OCI-LY1 (cell line): Measurements from ENCODE around the gene LEMD3.

Experiments used
- H2AFZ ChIP-seq: fragments of 200-600 bp; sonication (generic), shearing (Covaris generic); 2 replicates; pipeline ENCODE4 v1.6.0; 2014; ENCODE audit warnings: antibody characterized with exemption, mild to moderate bottlenecking, low read length
- H3F3A ChIP-seq: fragments of 200-600 bp; sonication (generic), shearing (Covaris generic); 2 replicates; pipeline ENCODE4 v1.6.0; 2014; ENCODE audit warnings: mild to moderate bottlenecking, antibody characterized with exemption, low read length, moderate library complexity; ENCODE audit not compliant: insufficient read depth
- H3K27ac ChIP-seq: fragments of 200-600 bp; sonication (generic); 2 replicates; pipeline ENCODE4 v1.5.1; 2014; ENCODE audit warnings: low read length, mixed run types, mild to moderate bottlenecking, low read depth; ENCODE audit not compliant: poor library complexity, severe bottlenecking
- H3K27me3 ChIP-seq: fragments of 200-600 bp; sonication (generic); 2 replicates; pipeline ENCODE4 v1.6.0; 2014; ENCODE audit warnings: antibody characterized with exemption, mild to moderate bottlenecking, low read length, moderate library complexity; ENCODE audit not compliant: insufficient read depth
- H3K36me3 ChIP-seq: fragments of 200-600 bp; sonication (generic); 2 replicates; pipeline ENCODE4 v1.6.1; 2014; ENCODE audit warnings: mild to moderate bottlenecking, antibody characterized with exemption, low read length, moderate library complexity, mixed read lengths; ENCODE audit not compliant: insufficient read depth
- H3K4me1 ChIP-seq: fragments of 200-600 bp; sonication (generic); 2 replicates; pipeline ENCODE4 v1.5.1; 2014; ENCODE audit warnings: mild to moderate bottlenecking, low read length, moderate library complexity; ENCODE audit not compliant: insufficient read depth, severe bottlenecking
- H3K4me2 ChIP-seq: fragments of 200-600 bp; sonication (generic), shearing (Covaris generic); 2 replicates; pipeline ENCODE4 v1.6.1; 2014; ENCODE audit warnings: low read length
- H3K4me3 ChIP-seq: fragments of 200-600 bp; sonication (generic); 2 replicates; pipeline ENCODE4 v1.5.1; 2014; ENCODE audit warnings: low read length, low read depth, mild to moderate bottlenecking, mixed read lengths; ENCODE audit not compliant: poor library complexity, severe bottlenecking
- H3K79me2 ChIP-seq: fragments of 200-600 bp; shearing (Covaris generic); 2 replicates; pipeline ENCODE4 v1.6.1; 2016; ENCODE audit warnings: mixed run types, low read length, mixed read lengths; ENCODE audit not compliant: insufficient read depth
- H3K9ac ChIP-seq: fragments of 200-600 bp; sonication (generic), shearing (Covaris generic); 2 replicates; pipeline ENCODE4 v1.6.1; 2014; ENCODE audit warnings: mild to moderate bottlenecking, low read length, mixed read lengths
- H3K9me2 ChIP-seq: fragments of 200-600 bp; sonication (generic), shearing (Covaris generic); 2 replicates; pipeline ENCODE4 v1.6.1; 2014; ENCODE audit warnings: low read depth, mild to moderate bottlenecking, low read length, mixed read lengths
- H3K9me3 ChIP-seq: fragments of 200-600 bp; shearing (Covaris generic); 2 replicates; pipeline ENCODE4 v1.6.1; 2014; ENCODE audit warnings: low read length, mixed read lengths
- H4K20me1 ChIP-seq: fragments of 200-600 bp; sonication (generic), shearing (Covaris generic); 2 replicates; pipeline ENCODE4 v1.6.0; 2016; ENCODE audit warnings: mild to moderate bottlenecking, low read length; ENCODE audit not compliant: insufficient read depth
- CTCF ChIP-seq: fragments of 200-600 bp; sonication (generic), shearing (Covaris generic); IDR thresholded peaks from 2 replicates; pipeline ENCODE4 v1.5.1; 2017; ENCODE audit warnings: mild to moderate bottlenecking, antibody characterized with exemption, low read length, moderate library complexity, mixed read lengths
- EZH2 ChIP-seq: fragments of 200-600 bp; sonication (generic), shearing (Covaris generic); IDR thresholded peaks from 2 replicates; pipeline ENCODE4 v1.8.0; 2017; ENCODE audit warnings: borderline replicate concordance, mixed run types, mild to moderate bottlenecking, antibody characterized with exemption, low read length, moderate library complexity, mixed read lengths

Gene LEMD3

GRCh38 chr12:65269603-65270002, 100.2 kb downstream of the LEMD3 start:
- H3K9me2 ChIP-seq, result no peaks in the 10 kb centered on the region
- no peaks in the 10 kb centered on the region for H3K36me3 ChIP-seq
- H3K9me3 ChIP-seq, result no peaks in the 10 kb centered on the region
- H3K27ac ChIP-seq, result no peak overlapping the region
- H3K27me3 ChIP-seq, result no peaks in the 10 kb centered on the region
- no peak overlapping the region for H3K4me2 ChIP-seq
- no peak overlapping the region for H3K4me3 ChIP-seq
- no peaks in the 10 kb centered on the region for H3F3A ChIP-seq
- no peak for TF ChIP-seq EZH2
- no peak for TF ChIP-seq CTCF
- H4K20me1 ChIP-seq, result no peaks in the 10 kb centered on the region
- H3K9ac ChIP-seq, result no peak overlapping the region
- H2AFZ ChIP-seq, result no peak overlapping the region
- no peaks in the 10 kb centered on the region for H3K4me1 ChIP-seq
- H3K79me2 ChIP-seq, result no peaks in the 10 kb centered on the region

GRCh38 chr12:65274602-65275272, 105.4 kb downstream of the LEMD3 start:
- Histone ChIP-seq H3K27ac (no peak overlapping the region), H3K27me3 (peaks cover 3% of the 10 kb centered on the region; the same call in 1 of the 2 replicates), H4K20me1 (no peaks in the 10 kb centered on the region), H3K4me3 (no peak overlapping the region), H3K9me2 (no peaks in the 10 kb centered on the region), H3K9ac (no peak overlapping the region), H3K36me3 (no peaks in the 10 kb centered on the region), H2AFZ (no peak overlapping the region), H3K4me1 (no peaks in the 10 kb centered on the region), H3K9me3 (no peaks in the 10 kb centered on the region), H3K4me2 (no peak overlapping the region), H3K79me2 (no peaks in the 10 kb centered on the region), H3F3A (no peaks in the 10 kb centered on the region)
- TF ChIP-seq EZH2 (no peak), CTCF (no peak)

- Histone ChIP-seq H3K79me2 (no peaks in the 10 kb centered on the region), H3K9ac (no peak overlapping the region), H2AFZ (no peak overlapping the region), H3K9me2 (no peaks in the 10 kb centered on the region), H3K4me1 (no peaks in the 10 kb centered on the region), H3K36me3 (no peaks in the 10 kb centered on the region), H3F3A (no peaks in the 10 kb centered on the region), H3K27ac (no peak overlapping the region), H3K4me2 (no peak overlapping the region), H3K9me3 (no peaks in the 10 kb centered on the region), H3K27me3 (peaks cover 3% of the 10 kb centered on the region; the same call in 1 of the 2 replicates), H4K20me1 (no peaks in the 10 kb centered on the region), H3K4me3 (no peak overlapping the region)
- no peak for TF ChIP-seq EZH2
- no peak for TF ChIP-seq CTCF
Measured at GRCh38 chr12:65275627-65276026, 106.2 kb downstream of the LEMD3 start.
